Tibial nerve (tissue), 4 donors: ENCODE results near the gene NUP210.

Source experiments
- EP300 ChIP-seq, 2 donors: sonication (generic); formaldehyde crosslinking; IDR thresholded peaks; one replicate each; pipeline ENCODE4 v1.6.1; 2017; ENCODE audit warnings: antibody characterized with exemption in 2 of 2, mild to moderate bottlenecking in 1 of 2
- TF ChIP-seq, protein P1 (sequence below), 5 experiments: fragments of 200-600 bp in 3 of 5; fragments of 450-650 bp in 2 of 5; sonication (generic) in 3 of 5; IDR thresholded peaks; one replicate each; pipeline ENCODE4 v1.5.1; 2016 to 2019; ENCODE audit warnings: antibody characterized with exemption in 5 of 5, mild to moderate bottlenecking in 3 of 5, moderate library complexity in 2 of 5

DNA sequence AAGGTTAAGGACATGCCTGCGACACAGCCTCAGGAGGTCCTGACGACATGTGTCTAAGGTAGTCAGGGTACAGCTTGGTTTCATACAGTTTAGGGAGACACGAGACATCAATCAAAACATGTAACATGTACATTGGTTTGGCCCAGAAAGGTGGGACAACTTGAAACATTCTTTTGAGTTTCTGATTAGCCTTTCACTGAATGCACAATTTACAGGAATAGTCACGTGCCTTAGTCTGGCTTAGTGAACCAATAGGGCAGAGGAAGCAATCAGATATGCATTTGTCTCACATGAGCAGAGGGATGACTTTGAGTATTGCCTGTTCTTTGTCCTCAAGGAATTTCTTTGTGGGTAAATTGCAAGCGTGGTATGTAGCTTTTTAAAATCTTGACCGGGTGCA is 35.5 kb upstream of the NUP210 start:
- TF ChIP-seq, protein P1, sequence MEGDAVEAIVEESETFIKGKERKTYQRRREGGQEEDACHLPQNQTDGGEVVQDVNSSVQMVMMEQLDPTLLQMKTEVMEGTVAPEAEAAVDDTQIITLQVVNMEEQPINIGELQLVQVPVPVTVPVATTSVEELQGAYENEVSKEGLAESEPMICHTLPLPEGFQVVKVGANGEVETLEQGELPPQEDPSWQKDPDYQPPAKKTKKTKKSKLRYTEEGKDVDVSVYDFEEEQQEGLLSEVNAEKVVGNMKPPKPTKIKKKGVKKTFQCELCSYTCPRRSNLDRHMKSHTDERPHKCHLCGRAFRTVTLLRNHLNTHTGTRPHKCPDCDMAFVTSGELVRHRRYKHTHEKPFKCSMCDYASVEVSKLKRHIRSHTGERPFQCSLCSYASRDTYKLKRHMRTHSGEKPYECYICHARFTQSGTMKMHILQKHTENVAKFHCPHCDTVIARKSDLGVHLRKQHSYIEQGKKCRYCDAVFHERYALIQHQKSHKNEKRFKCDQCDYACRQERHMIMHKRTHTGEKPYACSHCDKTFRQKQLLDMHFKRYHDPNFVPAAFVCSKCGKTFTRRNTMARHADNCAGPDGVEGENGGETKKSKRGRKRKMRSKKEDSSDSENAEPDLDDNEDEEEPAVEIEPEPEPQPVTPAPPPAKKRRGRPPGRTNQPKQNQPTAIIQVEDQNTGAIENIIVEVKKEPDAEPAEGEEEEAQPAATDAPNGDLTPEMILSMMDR (IDR thresholded peaks at IDR 0.05): no peak
- no peak for TF ChIP-seq EP300 (IDR thresholded peaks at IDR 0.05)
